ENCODE data around the gene NGF. TPM values are rescaled to one million over a fixed set of nuclear protein-coding genes. Genes with fewer than 3 reads are reported as not detected.
"Not testable (repeated sequence)": the region's sequence is repeated elsewhere in the genome, so short reads cannot be mapped to it uniquely, and the experiment has no call there.

Gene NGF
- total and polyA plus RNA-seq, 2 of the 8 experiments (the other 6 are each of a cell fraction or from before 2014, with no cell fraction given), result 1.6 TPM; not detected in 1

GRCh38 chr1:115383455-115383854, 45.4 kb upstream of the NGF start:
- DNase-seq (ENCODE audit: low read depth in 1 of 2, low spot score in 2 of 2); H3K4me1 ChIP-seq (replicated peaks in 1 of 4; ENCODE audit: control insufficient read depth in 3 of 4, insufficient read depth in 4 of 4, low read length in 3 of 4); H2BK120ac ChIP-seq (replicated peaks; ENCODE audit: low read depth, low read length); H4K20me1 ChIP-seq (replicated peaks in 1 of 2; ENCODE audit: control insufficient read depth in 1 of 2, insufficient read depth in 2 of 2, low read length in 2 of 2); H3K27me3 ChIP-seq (replicated peaks in 1 of 4; ENCODE audit: control insufficient read depth in 3 of 4, extremely low read depth in 1 of 4, insufficient read depth in 3 of 4, low read length in 3 of 4); H3K4me2 ChIP-seq (ENCODE audit: insufficient read depth in 1 of 2, low read depth in 2 of 2, low read length in 2 of 2); H3K9me3 ChIP-seq (ENCODE audit: insufficient read depth in 2 of 2, low read depth in 1 of 2, low read length in 1 of 2); H2AK5ac ChIP-seq (ENCODE audit: low read depth, low read length); H2AFZ ChIP-seq (ENCODE audit: low read length); H2BK20ac ChIP-seq (ENCODE audit: low read length); H3K18ac ChIP-seq (ENCODE audit: extremely low read depth, low read length); H3K79me2 ChIP-seq (ENCODE audit: control insufficient read depth in 1 of 2, insufficient read depth in 2 of 2, low read length in 2 of 2); H3K36me3 ChIP-seq (ENCODE audit: control insufficient read depth in 2 of 4, insufficient read depth in 4 of 4, low read length in 3 of 4); H3K4ac ChIP-seq (replicated peaks; ENCODE audit: insufficient read length, low read depth, low read length); H3K23me2 ChIP-seq (ENCODE audit: low read depth, low read length); H3K56ac ChIP-seq (replicated peaks; ENCODE audit: insufficient read length, low read depth, low read length); H2BK5ac ChIP-seq (ENCODE audit: low read depth, low read length); H3K27ac ChIP-seq (ENCODE audit: low read depth, low read length); H3K23ac ChIP-seq (ENCODE audit: insufficient read length); H4K91ac ChIP-seq (replicated peaks; ENCODE audit: insufficient read length, low read length); H3K79me1 ChIP-seq (ENCODE audit: low read depth, low read length); POLR2A ChIA-PET (ENCODE audit: partially characterized antibody); H2BK15ac ChIP-seq (ENCODE audit: low read length); H2BK12ac ChIP-seq (ENCODE audit: low read depth, low read length); H3K4me3 ChIP-seq (ENCODE audit: extremely low read depth in 1 of 4, insufficient read depth in 2 of 4, low read depth in 3 of 4, low read length in 4 of 4); FAIRE-seq; H3K9ac ChIP-seq (replicated peaks in 1 of 4; ENCODE audit: extremely low read depth in 1 of 4, low read depth in 3 of 4, low read length in 3 of 4); H4K5ac ChIP-seq (ENCODE audit: insufficient read length, low read depth, low read length); H3K14ac ChIP-seq (ENCODE audit: insufficient read length); H4K8ac ChIP-seq (ENCODE audit: extremely low read depth, insufficient read depth, low read length): not testable (repeated sequence)
- WGBS, 2 experiments (ENCODE audit: extremely low coverage in 1 of 2, insufficient coverage in 1 of 2, insufficient read length in 1 of 2, insufficient replicate concordance in 2 of 2, low coverage in 1 of 2, low lambda C conversion rate in 2 of 2, missing lambda C conversion rate in 1 of 2), result 86% methylated on average over 2 of the region's 2 CpGs; no CpG with 5 or more reads in 1 of the 2 experiments
- CTCF ChIA-PET (ENCODE audit: partially characterized antibody), result interaction anchor here (1.5 kb wide), 1 partner anchor 80 kb away, joined by 4 read pairs; no protein-coding TSS in a partner anchor

All from H1 (cell line).